SK-N-SH treated with all-trans-retinoic acid at 6 μM for 48 hours (cell line): Measurements from ENCODE around the gene PGLYRP2.

Experiments used
- ATAC-seq: fragments of 200-7000 bp; cut with Tn5 transposase; 3 replicates; pipeline ENCODE4 v1.9.1; 2020; ENCODE audit warnings: mild to moderate bottlenecking, moderate library complexity
- BACH2 ChIP-seq: fragments of 250-450 bp; sonication (Bioruptor Pico); IDR thresholded peaks from 2 replicates; pipeline ENCODE4 v1.9.0; 2021; ENCODE audit warnings: mild to moderate bottlenecking, borderline replicate concordance
- CREB5 ChIP-seq: fragments of 250-450 bp; sonication (Bioruptor Pico); IDR thresholded peaks from 2 replicates; pipeline ENCODE4 v1.5.1; 2020; ENCODE audit warnings: low read depth, mild to moderate bottlenecking, moderate library complexity
- CSDC2 ChIP-seq: fragments of 250-450 bp; sonication (Bioruptor Pico); IDR thresholded peaks from 2 replicates; pipeline ENCODE4 v1.5.0; 2020; ENCODE audit warnings: mild to moderate bottlenecking, moderate library complexity
- CSRNP3 ChIP-seq: fragments of 250-450 bp; sonication (Bioruptor Pico); IDR thresholded peaks from 2 replicates; pipeline ENCODE4 v1.5.1; 2021; ENCODE audit warnings: mild to moderate bottlenecking, moderate library complexity
- ESRRG ChIP-seq: fragments of 250-450 bp; sonication (Bioruptor Pico); IDR thresholded peaks from 2 replicates; pipeline ENCODE4 v1.6.1; 2021; ENCODE audit warnings: mild to moderate bottlenecking
- GLIS3 ChIP-seq: fragments of 250-450 bp; sonication (Bioruptor Pico); IDR thresholded peaks from 2 replicates; pipeline ENCODE4 v1.5.0; 2020; ENCODE audit warnings: mild to moderate bottlenecking, moderate library complexity
- ISL1 ChIP-seq: fragments of 250-450 bp; sonication (Bioruptor Pico); IDR thresholded peaks from 2 replicates; pipeline ENCODE4 v2.1.2; 2022; ENCODE audit warnings: mild to moderate bottlenecking, moderate library complexity
- OSR1 ChIP-seq: fragments of 250-450 bp; sonication (Bioruptor Pico); IDR thresholded peaks from 2 replicates; pipeline ENCODE4 v1.8.0; 2022; ENCODE audit warnings: moderate library complexity, mild to moderate bottlenecking, inconsistent platforms
- PATZ1 ChIP-seq: fragments of 250-450 bp; sonication (Bioruptor Pico); IDR thresholded peaks from 2 replicates; pipeline ENCODE4 v1.8.0; 2020; ENCODE audit warnings: mild to moderate bottlenecking, moderate library complexity, borderline replicate concordance
- POU6F1 ChIP-seq: fragments of 250-450 bp; sonication (Bioruptor Pico); IDR thresholded peaks from 2 replicates; pipeline ENCODE4 v1.8.0; 2021; ENCODE audit warnings: low read depth, mild to moderate bottlenecking, moderate library complexity, borderline replicate concordance
- PPARA ChIP-seq: fragments of 250-450 bp; sonication (Bioruptor Pico); IDR thresholded peaks from 2 replicates; pipeline ENCODE4 v1.5.0; 2020; ENCODE audit warnings: mild to moderate bottlenecking, borderline replicate concordance
- SNAI2 ChIP-seq: fragments of 250-450 bp; sonication (Bioruptor Pico); IDR thresholded peaks from 2 replicates; pipeline ENCODE4 v1.5.0; 2020; ENCODE audit warnings: mild to moderate bottlenecking, moderate library complexity
- TSHZ2 ChIP-seq: fragments of 250-450 bp; sonication (Bioruptor Pico); IDR thresholded peaks from 2 replicates; pipeline ENCODE4 v1.5.0; 2020; ENCODE audit warnings: mild to moderate bottlenecking, moderate library complexity
- ZC3H10 ChIP-seq: fragments of 250-450 bp; sonication (Bioruptor Pico); IDR thresholded peaks from 2 replicates; pipeline ENCODE4 v1.5.1; 2021; ENCODE audit warnings: mild to moderate bottlenecking, moderate library complexity
- ZFP3 ChIP-seq: fragments of 250-450 bp; sonication (Bioruptor Pico); IDR thresholded peaks from 2 replicates; pipeline ENCODE4 v1.5.0; 2020; ENCODE audit warnings: mild to moderate bottlenecking, moderate library complexity
- ZFP30 ChIP-seq: fragments of 450-650 bp; formaldehyde crosslinking; IDR thresholded peaks from 2 replicates; pipeline ENCODE4 v1.5.0; 2022; ENCODE audit warnings: mild to moderate bottlenecking, moderate library complexity
- ZNF565 ChIP-seq: fragments of 450-650 bp; formaldehyde crosslinking; conservative IDR thresholded peaks from 2 replicates; pipeline ENCODE4 v1.5.0; 2020; ENCODE audit warnings: low read depth, mild to moderate bottlenecking, moderate library complexity
- ZNF70 ChIP-seq: fragments of 450-650 bp; formaldehyde crosslinking; IDR thresholded peaks from 2 replicates; pipeline ENCODE4 v1.5.0; 2020; ENCODE audit warnings: mild to moderate bottlenecking, moderate library complexity
- ZNF8 ChIP-seq: fragments of 450-650 bp; formaldehyde crosslinking; IDR thresholded peaks from 2 replicates; pipeline ENCODE4 v1.5.0; 2020; ENCODE audit warnings: mild to moderate bottlenecking, moderate library complexity

PGLYRP2 gene

GRCh38 chr19:15507068-15508034 is 28.1 kb upstream of the PGLYRP2 start:
- TF ChIP-seq SNAI2 (CRISPR knock-in tag) (no peak), BACH2 (CRISPR knock-in tag) (no peak), TSHZ2 (no peak), ZFP30 (no peak)
- ATAC-seq, result no peak

GRCh38 chr19:15506074-15506571 is 26.8 kb upstream of the PGLYRP2 start:
- ATAC-seq, result no peak
- TF ChIP-seq ZNF565 (CRISPR knock-in tag) (no peak), TSHZ2 (no peak), ZFP30 (no peak), OSR1 (CRISPR knock-in tag) (no peak), BACH2 (CRISPR knock-in tag) (no peak), ESRRG (no peak), ZFP3 (CRISPR knock-in tag) (no peak), SNAI2 (CRISPR knock-in tag) (no peak), PATZ1 (no peak), PPARA (no peak), GLIS3 (CRISPR knock-in tag) (no peak), CSRNP3 (no peak), ZNF70 (CRISPR knock-in tag) (no peak), CREB5 (CRISPR knock-in tag) (no peak), ZC3H10 (CRISPR knock-in tag) (no peak), ISL1 (no peak), POU6F1 (CRISPR knock-in tag) (no peak), ZNF8 (no peak), CSDC2 (CRISPR knock-in tag) (no peak)
